Measurements from ENCODE around the gene PI16. TPM values are rescaled to one million over a fixed set of nuclear protein-coding genes. Genes with fewer than 3 reads are reported as not detected.

PI16 gene
- total RNA-seq, 1 donor from 2014 or later = not detected

- no peak for DNase-seq (ENCODE audit: low read depth)
Measured at GRCh38 chr6:36999751-37000125, 45.2 kb downstream of the PI16 start.

GRCh38 chr6:37004044-37004980 lies 49.8 kb downstream of the PI16 start:
- peak; percentile 16 for DNase-seq (ENCODE audit: low read depth)

GRCh38 chr6:37005061-37005810 lies 50.7 kb downstream of the PI16 start, which contains the start of gene FGD2:
TSS of gene FGD2 (plus strand) at chr6:37005655. CDS start at chr6:37005818, 163 bp downstream.
- DNase-seq (ENCODE audit: low read depth) = no peak

GRCh38 chr6:37005827-37006567 lies 51.5 kb downstream of the PI16 start:
- no peak for DNase-seq (ENCODE audit: low read depth)

- DNase-seq (ENCODE audit: low read depth) = no peak
Measured at GRCh38 chr6:37006793-37007339, 52.3 kb downstream of the PI16 start.

GRCh38 chr6:37007340-37008043 lies 53.0 kb downstream of the PI16 start:
- DNase-seq (ENCODE audit: low read depth) = no peak

- DNase-seq (ENCODE audit: low read depth) = no peak
Measured at GRCh38 chr6:37008484-37009465, 54.2 kb downstream of the PI16 start.

- DNase-seq (ENCODE audit: low read depth) = no peak
Measured at GRCh38 chr6:37010402-37010892, 55.9 kb downstream of the PI16 start.

- peak; percentile 41 for DNase-seq (ENCODE audit: low read depth)
Measured at GRCh38 chr6:37011656-37012378, 57.3 kb downstream of the PI16 start.

- DNase-seq (ENCODE audit: low read depth) = no peak
Measured at GRCh38 chr6:37013516-37014491, 59.3 kb downstream of the PI16 start.

Other genes starting within 250 kb of the PI16 start
- gene CPNE5, start 115.3 kb upstream of the PI16 start, total RNA-seq = 0.15 and 0.17 TPM in 2 replicates
- gene PPIL1, start 79.9 kb upstream of the PI16 start, total RNA-seq = 29.6 and 50.5 TPM in 2 replicates
- gene C6orf89, start 68.8 kb upstream of the PI16 start, total RNA-seq = 41.5 and 48.2 TPM in 2 replicates
- gene MTCH1, start 31.5 kb downstream of the PI16 start, total RNA-seq = 196 and 243 TPM in 2 replicates
- gene FGD2, start 50.9 kb downstream of the PI16 start, total RNA-seq = 0.05 TPM in 1 of 2 replicates, not detected in the other
- gene PIM1, start 215.4 kb downstream of the PI16 start, total RNA-seq = 6.6 and 9.9 TPM in 2 replicates

Measured in renal cortical epithelial cell (primary cell).